NCI-H1105 (cell line): ENCODE results near the gene TMEM63C.
A peak's percentile ranks its signal among the peaks of the same experiment; 100 is the strongest.

Source experiments
- DNase-seq: peaks from one replicate; lab custom pipeline; 2025; lab: John Stamatoyannopoulos, UW

The TMEM63C gene

DNA sequence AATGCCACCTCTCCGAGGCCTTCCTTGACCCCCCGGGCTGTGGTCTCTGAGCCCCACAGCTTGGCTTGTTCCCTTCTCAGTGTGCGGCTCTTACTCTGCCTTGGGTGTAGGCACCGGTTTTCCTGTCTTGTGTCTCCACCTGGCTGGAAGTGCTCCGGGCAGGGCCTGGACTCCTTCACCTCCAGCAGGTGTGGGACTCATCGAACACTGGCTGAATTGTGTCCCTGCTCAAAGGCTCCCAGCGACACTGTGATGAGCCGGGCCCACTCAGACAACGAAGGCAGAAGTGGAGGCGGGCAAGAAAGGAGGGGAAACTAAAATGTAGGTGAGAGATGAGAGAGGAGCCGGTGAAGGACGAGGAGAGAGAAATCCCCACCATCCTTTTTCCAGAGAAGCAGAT is 18.0 kb downstream of the TMEM63C start:
- no peak for DNase-seq

DNA sequence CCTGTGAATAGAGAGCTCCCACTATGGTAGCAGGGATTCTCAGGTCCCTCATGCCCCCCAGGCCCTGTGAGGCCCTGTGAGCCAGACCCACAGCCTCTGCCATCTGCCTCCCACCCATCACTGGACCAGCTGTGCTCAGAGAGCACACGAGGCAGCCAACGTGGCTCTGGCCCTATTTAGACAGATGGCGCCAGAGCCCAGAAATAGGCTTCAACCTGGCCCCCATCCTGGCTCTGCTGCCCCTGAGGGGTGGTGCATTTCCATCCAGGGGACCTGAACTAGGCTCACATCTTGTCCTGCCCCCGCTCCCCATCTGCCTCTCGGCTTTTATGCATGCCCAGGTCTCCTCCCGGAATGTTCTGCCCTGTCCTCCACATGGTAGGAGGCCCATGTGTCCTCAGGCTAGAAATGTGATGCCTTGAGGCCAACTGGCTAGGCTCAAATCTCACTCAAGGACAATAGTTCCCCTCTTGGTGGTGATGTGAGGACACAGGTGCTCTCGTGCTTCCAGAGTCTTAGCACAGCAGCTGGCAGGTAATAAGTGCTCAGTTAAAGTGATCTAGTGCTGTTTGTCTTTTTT is 18.9 kb downstream of the TMEM63C start:
- no peak for DNase-seq

DNA sequence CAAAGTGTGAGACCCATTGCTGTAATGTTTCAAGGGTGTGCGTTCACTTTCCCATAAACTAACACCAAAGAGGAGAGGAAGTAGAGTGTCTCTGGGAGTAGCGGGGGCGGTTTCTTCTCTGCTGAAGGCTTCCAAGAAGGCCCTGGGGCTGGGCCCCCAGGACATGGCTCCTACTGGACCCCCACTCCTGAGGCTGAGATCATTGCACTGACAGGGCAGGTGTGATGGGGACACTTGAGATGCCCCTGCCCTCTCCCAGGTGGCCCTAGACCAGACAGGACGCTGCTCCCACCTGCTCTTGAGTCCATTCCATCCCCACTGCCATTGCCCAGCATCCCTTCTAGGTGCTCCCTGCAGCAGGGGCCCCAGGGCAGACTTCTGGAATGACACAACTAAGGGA is 20.1 kb downstream of the TMEM63C start:
- no peak for DNase-seq

DNA sequence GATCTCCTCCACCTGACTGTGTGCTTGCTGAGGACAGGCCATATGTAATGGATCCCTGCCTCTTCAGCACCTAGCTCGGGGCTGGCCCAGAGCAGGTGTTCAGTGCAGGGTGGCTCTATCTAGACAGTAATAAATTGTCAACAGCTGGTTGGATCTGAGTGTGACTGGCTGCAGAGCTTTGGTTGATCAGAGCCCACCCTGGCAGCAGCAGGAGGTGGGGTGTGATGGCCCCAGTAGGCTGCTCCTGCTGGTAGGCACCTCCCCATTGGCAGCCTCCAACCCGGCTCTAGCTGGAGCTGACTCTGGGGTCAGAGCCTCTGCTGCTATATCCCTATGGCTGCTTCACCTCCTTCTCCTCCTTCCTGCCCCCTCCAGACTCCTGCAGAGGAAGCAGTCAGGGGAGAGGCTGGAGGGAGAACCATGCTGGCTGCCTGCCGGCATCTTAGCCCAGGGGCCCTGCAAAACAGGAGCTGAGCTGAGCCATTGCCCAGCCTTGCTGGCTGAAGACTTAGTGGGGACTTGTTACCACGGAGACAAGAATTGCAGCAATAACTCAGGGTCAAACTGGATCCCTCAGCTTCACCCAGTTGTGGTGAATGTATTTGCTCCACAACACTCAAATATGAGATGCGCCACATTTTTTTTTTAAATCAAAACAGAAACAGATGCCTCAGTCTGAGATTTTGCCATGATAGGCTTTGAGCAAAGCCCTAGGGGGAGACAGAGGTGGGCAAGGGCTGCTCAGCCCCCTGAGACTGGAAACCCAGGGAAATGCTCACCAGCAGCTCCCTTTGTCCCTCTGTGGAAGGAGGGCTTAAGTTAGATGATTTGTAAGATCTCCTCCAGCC is 22.2 kb downstream of the TMEM63C start:
- DNase-seq = peak; percentile 56

DNA sequence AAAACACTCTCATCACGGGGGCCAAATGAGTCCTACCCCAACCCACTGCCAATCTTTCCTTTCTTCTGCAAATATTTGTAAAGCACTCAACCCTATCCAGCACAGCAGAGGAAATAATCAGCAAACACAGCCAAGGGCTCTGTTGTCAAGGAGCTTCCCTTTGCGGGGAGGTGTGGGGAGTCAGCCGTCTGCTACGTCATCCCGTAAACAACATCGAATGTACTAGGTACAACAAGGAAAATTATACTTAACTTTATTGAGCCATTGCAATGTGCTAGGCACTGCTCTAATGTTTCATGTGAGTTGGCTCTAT is 22.8 kb downstream of the TMEM63C start:
- peak; percentile 86 for DNase-seq

DNA sequence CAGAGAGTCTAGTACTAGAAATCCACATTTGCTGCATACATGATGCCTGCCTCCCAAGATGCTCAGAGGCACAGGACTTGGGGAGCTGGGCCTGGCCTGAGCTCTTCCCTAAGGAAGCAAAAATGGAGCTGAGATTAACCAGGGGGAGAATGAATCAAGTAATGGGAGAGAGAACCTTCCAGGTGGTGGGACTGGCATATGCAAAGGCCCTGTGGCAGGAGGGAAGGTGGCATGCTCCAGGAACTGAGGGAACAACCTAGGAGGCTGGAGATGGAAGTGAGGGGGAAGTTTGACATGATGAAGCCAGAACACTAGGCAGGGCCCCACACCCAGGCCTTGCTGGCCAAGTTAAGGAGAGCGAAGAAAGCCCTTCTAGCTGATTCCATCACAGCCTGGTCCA is 23.3 kb downstream of the TMEM63C start:
- DNase-seq = no peak

DNA sequence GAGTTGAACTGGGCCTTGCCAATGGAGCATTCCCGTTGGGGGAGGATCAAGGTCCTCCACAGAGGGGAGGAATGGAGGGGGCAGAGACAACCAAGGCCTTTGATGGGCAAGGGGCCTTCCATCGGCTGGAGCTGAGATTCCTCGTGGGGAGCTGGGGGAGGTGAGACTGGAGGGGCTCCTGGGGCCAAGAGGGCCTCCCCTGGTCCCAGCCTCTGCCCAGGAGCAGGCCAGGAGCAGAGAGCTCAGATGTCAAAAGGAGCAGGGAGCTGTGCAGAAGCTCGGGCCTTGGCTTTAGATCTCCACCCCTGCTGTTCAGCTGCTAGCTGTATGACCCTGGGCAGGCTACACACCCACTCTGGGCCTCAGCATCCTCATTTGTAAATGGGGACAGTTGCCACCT is 24.0 kb downstream of the TMEM63C start:
- no peak for DNase-seq

DNA sequence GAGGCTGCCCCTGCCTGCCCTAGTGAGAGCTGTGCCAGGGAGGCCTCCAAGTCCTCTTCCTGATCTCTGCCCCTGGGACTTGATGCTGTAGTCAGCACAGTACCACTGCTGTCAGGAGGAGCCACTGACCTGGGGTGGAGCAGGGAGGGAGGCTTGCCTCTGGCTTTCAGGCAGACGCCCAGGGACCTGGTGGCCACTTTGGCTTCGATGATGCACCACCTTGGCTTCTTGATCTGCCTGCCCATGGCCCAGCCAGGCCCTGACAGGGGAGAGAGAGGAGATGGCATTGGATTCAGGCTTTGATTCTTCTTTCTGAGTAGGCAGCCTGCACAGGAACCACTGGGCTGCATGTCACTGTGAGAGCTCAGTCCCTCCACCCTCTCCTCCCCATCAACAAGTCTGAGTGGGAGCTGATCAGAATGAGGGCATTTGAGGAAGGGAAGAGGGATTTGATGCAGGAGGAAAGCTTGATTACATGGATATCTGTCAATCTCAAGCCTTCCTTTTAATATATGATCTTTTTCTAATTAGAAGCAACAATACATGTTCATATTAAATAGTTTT is 24.7 kb downstream of the TMEM63C start:
- no peak for DNase-seq

DNA sequence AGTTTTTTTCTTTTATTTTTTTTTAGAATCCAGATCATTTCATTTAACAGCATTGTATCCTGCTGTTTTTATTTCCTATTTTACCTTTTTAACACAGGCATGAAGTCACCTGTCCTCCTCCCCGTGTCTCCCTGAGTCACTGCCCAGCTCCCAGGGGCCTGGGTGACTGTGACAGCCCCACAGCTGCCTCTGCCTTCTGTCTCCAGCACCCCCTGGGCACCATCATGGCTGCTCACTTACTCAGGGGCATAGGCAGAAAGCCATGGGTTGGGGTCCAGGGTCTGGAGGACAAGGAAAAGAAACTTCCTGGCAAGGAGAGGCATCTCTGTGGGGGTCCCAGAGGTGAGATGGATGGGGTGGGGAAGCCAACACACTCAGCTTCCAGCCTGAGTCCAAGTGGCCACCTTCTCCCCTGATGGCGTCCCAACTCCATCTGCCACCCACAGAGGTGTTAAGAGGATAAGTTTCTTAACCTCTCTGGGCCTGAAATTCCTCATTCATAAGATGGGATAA is 25.3 kb downstream of the TMEM63C start:
- DNase-seq = no peak

DNA sequence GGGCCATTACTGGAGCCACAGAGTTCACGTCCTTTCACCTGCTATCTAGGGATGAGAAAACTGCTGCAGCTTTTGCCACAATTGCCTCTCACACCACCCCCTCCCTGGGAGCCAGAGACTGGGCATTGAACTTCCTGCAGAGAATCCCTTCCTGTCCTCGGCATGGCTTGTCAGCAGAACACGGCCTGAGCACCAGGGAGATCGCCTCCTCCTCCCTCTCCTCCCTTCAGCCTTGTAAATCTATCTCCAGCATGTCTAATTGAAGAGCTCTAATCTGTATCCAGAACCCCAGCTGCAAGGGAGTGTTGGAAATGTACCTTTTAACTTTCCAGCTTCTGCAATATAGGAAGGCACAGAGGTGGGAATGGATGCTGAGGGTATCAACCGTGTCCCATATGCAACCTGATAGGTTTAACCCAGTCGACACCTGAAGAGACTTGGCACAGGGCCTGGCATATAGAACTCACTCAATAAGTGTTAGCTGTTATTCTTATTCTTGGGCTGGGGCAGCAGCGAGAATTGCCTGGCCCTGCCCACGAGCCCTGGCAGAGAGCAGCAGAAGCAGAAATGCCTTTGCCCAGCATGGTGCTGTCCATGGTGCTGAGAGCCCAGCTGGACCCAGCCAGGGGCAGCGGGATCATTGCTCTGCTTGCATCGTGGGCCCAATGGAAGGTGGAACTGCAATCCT is 26.8 kb downstream of the TMEM63C start:
- DNase-seq = peak; percentile 48

DNA sequence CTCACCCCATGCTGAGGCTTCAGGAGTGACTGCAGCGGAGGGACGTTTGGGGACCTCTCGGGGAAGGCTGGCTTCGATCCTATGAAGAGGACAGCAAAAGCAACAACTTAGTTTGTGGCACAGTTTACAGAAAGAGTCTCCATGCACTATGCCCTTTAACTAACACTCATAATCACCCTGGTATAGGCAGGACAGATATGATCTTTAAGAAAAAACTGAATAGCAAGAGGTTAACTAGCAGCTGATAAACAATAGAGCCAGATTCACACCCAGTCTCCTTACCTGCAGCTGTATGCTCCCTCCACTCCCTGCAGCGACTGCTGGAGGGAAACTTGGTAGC is 27.4 kb downstream of the TMEM63C start:
- no peak for DNase-seq

DNA sequence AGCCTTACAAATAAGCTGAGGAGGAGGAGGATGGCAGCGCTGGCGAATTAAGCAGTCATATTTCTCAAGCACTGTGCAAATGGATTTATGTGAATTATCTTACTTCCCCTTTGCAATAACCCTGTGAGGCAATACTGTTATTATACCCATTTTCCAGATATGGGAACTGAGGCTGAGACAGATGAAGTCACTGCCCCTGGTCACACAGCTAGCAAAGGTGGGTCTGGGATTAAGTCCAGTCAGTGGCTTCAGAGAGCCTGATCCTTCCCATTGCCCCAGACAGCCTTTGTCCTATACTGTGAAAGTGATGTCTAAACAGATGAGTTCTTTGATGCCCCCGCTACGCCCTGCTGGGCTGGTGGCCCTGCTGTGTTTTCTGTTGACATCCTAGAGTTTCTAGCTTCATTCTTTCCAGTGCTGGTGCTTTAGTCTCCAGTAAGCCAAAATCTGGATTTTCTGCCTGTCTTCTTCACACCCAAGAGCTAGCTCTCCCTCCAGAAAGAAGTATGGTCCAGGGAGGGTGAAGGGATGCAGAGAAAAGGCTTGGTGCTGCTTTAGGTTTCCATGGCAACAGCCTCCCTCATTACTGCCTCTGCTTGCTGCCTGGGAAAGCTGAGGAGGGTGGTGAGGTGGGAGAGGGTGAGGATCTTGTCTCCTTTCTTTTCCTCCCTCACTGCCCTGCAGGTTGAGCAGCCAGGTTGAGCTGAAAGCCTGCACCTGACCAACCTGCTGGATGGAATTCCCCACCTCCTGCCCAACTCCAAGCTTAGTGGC is 30.7 kb downstream of the TMEM63C start:
- DNase-seq = no peak

DNA sequence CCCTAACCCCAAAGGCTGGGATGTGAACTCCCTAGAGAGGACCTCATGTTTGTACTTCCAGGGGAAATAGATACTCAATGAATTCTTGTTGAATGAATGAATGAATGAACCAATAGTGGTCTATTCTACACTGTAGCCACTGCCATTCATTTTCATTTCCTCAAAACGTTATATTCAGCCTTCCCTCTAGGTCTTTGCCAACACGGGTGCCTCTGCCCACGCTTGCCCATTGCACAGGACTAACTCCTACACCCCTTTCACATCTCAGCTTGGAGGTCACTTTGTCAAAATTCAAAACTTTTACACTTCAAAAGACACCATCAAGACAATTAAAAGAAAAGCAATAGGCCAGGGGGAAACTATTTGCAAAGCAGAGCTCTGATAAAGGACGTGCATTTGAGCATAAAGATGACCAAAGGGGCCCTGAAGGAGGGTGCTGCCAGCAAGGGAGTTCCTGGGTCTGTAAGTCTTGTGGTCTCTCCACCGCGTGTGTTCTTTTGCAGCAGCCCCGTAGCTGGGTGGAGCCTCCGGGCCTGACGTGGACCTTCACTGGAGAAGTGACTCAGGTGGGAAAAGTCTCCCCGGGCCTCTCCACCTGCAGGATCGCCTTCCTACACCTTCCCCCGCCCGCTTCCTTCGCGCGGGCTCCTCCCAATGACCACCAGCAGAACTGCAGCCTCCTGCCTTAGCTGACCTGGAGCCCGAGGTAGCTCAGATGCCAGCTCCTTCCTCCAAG is 31.5 kb downstream of the TMEM63C start:
- DNase-seq = peak; percentile 72

DNA sequence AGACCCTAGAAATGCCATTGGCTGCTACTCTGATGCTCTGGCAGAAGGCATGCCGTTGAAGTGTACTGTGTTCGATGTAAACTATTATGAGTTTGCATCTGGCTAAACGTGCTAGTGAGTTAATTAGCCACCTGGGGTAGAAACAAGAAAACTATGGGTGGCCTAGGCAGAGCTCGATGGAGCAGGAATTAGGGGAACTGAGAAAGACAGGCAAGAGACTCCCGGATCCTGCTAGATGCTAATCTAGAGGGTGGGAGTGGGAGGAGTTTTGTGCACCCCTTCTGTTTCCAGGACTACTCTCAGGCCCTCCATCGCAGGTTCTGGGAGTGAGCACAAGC is 32.0 kb downstream of the TMEM63C start:
- DNase-seq = no peak

DNA sequence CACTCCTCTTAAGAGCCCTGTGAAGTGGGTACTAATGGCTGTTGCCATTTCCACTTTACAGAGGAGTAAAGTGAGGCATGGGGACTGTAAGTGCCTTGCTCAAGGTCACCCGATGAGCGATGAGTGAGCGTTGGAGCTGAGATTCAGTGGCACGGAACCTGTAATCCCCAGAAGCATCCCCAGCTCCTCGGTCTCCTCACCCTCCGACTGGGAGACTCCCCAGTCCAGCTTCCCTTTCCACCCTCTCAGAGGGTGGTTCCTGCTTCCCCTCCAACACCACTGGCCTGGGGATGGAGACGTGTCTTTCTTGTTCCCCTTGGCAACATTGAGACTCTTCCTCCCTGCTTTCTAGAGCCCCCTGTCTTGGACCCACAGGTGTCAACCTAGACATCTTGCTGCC is 32.6 kb downstream of the TMEM63C start:
- no peak for DNase-seq

DNA sequence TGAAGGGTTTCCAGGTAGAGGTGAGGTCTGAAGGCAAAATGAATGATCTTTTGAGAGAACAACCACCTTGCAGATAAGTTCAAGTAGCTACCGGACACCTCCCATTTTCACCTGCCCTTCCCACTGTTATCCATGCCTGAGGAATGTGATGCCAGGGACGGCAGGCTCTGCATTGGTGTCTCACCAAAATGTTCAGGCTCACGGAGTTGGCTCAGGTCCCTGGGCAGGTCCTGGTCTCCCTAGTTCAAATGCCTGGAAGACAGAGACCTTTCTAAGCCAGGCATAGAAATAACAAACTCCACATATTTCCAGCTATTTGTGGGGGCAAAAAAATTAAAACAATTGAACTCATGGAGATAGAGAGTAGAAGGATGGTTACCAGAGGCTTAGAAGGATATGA is 36.0 kb downstream of the TMEM63C start:
- DNase-seq = no peak

DNA sequence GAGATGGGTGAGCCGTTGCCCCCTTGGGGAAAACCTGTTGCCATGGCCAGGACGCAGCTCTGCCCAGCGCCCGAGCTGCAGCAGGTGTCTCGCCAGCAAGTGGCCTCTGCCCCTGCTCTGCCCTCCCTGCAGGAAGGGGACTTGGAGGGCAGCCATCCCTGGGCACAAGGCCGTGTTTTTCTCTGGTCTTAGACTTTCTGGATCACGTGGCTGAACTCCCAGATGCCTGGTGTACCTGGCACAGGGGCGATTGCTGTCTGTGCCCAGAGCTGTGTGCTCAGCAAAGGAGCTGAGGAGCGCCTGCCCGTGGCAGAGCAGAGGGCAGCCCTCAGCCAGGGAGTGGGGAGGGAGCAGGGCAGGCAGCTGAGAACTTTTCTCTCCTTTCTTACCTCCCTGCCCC is 38.0 kb downstream of the TMEM63C start:
- DNase-seq = peak; percentile 54

DNA sequence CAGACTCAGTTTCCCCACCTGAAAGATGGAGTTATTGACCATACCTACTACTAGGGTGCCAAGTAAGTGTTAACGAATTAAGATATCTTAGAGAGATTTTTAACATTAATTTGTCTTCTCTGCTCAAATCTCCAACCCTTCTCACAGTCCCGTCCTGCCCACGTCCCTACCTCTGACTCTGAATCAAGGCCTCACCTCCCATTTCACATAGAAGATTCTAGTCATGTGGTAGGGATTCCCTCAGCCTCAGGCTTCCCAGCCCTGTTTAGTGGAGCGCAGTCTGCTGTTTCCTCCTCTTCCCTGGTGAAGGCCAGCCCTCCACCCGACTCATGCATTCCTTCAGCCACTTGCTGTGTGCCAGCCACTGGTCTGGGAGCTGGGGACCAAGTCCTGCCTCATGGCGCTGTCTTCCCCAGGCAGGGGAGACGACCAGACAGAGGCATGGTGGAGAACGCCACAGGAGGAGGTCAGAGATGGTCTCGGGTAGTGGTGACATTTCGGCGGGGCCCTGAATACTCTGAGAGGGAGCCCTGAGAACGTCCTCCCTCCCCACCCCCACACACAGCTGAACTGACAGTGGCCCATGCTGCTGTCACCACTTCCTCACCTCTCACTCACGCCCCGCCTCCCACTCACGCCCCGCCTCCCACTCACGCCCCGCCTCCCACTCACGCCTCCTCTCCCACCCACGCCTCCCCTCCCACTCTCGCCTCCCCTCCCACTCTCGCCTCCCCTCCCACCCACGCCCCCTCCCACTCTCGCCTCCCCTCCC is 38.8 kb downstream of the TMEM63C start:
- no peak for DNase-seq

DNA sequence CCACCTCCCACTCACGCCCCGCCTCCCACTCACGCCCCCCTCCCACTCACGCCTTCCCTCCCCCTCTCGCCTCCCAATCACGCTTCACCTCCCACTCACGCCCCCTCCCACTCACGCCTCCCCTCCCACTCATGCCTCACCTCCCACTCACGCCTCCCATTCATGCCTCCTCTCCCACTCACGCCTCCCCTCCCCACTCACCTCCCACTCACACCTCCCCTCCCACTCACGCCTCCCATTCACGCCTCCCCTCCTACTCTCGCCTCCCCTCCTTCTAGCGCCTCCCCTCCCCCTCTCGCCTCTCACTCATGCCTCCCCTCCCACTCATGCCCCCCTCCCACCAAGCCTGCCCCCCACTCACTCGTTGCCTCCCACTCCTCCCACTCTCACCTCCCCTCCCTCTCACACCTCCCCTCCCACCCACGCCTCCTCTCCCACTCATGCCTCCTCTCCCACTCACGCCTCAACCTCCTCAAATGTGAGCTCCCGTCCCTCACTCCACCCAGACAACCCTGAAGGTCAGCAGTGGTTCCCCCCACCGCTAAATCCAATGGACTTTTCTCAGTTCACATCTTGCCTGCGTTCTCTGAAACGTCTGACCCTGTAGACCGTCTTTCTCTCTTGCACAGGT is 39.8 kb downstream of the TMEM63C start:
- no peak for DNase-seq

DNA sequence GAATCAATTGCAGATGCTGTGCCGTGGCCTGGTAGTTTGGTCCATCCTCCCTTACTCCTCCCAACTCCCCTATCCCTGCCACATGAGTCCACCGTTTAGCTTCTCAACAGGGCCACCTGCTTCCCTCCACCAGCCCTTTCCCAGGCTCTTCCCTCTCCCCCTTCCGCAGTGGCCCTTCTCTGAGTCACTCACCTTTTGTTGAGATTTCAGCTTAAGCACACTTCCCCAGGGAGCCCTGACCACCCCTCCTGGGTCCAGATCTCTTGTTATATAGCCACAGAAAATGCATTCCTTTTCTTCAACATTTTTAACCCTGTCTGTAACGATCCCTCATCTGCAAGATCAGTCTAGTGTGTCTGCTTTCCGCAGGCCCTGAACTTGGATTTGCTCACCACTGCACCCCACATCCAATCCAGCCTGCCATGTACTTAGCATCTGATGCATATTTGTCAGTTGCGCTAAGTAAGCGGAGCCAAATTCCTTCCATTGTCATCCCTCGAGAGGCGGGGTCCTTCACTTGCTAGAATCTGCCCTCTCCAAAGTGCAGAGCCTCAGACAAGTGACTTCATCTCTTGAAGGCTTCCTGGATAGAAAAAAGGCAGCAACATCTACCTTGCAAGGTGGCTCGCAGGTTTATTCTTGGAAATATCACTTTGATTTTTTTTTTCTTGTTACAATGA is 41.1 kb downstream of the TMEM63C start:
- DNase-seq = no peak
